Activated T-cell treated with anti-CD3 and anti-CD28 coated beads for 1 hour (primary cell): Measurements from ENCODE around the gene ACTMAP.
"Not testable (repeated sequence)": the region's sequence is repeated elsewhere in the genome, so short reads cannot be mapped to it uniquely, and the experiment has no call there.

Experiments used
- DNase-seq: peaks from one replicate; pipeline ENCODE4 v3.0.0-alpha.2; 2020; ENCODE audit warnings: low read depth

The ACTMAP gene, protein sequence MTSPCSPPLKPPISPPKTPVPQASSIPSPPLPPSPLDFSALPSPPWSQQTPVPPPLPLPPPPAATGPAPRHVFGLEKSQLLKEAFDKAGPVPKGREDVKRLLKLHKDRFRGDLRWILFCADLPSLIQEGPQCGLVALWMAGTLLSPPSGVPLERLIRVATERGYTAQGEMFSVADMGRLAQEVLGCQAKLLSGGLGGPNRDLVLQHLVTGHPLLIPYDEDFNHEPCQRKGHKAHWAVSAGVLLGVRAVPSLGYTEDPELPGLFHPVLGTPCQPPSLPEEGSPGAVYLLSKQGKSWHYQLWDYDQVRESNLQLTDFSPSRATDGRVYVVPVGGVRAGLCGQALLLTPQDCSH

DNA sequence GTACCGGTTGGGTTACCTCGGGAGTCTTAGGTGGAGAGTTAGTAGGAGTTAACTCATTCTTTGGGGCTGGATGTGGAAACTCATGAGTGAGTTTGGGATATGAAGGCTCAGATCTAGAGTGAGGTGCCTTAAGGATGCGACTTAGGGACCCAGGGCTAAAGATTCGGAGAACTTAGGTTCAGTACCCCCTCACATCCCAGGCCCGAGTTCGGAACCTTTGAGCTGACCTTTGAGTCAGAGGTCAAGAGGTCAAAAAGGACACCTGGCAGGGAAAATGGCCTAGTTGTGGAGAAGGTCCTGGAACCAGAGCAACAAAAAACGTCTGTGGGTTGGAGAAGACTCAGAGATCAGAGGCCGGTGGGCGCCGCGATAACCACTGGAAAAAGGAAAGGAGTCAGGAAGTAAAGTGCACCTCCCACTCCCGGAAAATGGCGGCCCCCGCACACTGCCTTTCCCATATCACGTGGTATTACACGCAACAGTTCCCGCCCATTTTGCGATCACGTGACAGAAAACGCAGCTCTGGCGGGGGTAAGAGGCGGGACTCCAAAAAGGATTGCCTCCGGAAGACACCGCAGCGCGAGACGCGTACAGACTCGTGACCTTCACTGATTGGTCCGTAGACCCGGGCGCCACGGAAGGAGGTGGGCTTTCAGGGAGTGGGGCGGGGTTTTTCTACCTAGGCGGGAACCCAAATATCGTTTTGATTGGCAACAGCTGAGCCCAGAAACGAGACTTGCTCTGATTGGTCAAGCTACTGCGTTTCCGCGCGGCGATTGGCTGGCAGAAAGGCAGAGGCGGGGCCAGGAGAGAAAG is at the start of gene ACTMAP:
Gene ACTMAP, minus strand, starts transcription at position 420 of the 816 bp plus-strand sequence. CDS start 674 bp downstream, outside the sequence.
- DNase-seq = peak; percentile 98

DNA sequence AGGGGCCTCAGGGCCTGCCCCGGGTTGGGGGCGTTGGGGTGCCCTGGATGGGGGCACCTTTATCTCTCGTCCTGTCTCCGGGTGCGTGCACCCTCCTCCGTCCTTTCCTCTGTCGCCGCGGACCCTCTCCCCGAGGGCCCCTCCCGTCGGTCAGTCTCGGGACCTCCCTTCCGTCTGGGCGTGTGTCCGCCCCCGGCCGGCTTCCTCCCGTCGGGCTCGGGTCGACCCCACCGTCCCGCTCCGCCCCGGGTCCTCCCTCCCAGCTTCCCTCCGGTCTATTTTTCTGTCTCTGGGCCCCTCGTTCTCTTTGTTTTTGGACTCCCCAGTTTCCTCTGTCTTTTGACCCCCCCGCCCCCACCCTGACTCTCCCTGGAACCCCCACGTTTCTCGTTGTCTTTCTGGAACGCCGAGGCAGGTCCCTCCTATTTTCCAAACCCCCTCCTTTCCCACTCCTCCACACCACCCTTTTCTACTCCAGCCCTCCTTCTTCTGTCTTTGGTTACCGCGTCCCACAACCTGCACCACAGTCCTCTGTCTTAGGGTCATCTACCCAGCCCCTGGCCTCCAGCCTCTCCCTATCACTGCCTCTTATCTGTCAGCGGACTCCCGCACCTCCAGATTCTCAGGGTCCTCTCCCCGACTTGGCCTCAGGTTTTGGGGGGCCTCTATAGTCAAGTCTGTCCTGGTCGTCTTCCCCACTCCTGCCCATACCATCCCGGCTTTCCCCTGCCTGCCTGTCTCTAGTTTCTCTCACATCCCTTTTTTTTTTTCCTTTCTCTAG is 49.5 kb upstream of the ACTMAP start:
- no peak for DNase-seq

DNA sequence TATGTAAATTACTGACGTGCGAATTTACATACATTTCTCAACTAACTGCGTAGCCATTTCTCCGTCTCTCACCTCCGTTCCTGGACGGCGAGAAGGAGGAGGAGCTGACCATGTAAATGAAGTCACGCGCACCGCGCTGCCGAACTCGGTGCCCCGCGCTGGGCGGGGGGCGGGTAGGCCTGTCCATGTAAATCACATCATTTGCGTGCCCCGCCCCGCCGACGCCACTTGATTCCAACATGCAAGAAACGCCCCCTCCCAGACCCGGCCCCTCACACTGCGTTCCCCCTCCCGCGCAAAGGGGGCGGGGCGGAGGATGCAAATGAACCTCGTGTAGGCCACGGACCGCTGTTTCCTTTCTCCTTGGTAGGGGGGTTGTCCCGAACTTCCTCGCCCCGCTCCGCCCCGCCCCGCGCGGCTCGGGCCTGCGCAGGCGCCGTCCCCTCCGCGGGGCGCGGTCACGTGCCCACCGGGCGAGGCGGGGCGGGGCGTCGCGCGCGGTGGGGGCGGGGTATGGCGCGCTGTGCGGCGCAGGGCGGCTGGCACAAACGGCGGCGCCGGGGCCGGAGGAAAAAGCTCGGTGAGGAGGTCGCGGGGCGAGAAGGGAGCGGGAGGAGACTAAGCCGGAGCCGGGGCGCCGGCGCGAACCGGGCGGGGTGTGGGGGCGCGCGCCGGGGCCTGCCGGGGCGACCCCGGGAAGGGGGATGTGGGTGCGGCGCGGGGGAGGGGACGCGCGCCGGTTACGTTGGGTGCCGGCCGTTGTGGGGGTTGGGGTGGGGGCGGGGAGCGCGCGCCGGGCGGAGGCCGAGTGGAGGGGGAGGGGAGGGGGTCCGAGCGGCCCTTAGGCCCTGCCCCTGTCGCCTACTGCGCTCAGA is 48.6 kb upstream of the ACTMAP start, which contains the start of gene EGLN2:
Gene EGLN2, plus strand, starts transcription at position 509 of the 875 bp plus-strand sequence. CDS start 1,382 bp downstream, outside the sequence.
- peak; percentile 100 for DNase-seq

DNA sequence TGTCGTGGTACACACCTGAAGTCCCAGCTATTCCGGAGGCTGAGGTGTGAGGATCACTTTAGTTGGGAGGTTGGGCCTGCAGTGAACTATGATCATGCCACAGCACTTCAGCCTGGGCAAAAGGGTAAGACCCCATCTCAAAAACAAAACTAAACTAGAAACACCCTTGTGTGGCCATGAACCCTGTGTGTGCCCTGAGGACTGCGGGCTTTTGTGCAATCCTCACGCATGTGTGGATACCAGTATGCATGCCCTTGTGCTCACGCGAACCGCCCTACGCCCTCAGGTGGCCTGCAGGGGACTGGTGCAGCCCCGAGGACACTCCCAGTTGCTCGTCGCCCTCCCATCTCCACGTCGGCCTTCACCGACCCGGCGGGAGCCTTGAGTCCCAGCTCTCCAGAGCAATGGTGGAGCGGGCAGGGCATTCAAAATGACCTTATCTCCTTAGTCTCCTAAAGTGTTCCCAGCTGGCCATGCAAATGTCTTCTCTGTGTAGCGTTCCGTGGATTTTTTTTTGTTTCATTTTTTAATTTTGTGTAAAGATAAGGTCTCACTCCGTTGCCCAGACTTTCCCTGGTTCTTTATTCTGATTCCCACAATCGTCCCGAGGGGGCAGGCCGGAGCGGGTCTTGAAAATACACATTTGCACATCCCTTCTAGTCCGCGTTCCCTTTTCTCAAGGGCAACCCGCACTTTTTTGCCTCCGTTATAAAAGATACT is 47.8 kb upstream of the ACTMAP start:
- DNase-seq = peak; percentile 53

DNA sequence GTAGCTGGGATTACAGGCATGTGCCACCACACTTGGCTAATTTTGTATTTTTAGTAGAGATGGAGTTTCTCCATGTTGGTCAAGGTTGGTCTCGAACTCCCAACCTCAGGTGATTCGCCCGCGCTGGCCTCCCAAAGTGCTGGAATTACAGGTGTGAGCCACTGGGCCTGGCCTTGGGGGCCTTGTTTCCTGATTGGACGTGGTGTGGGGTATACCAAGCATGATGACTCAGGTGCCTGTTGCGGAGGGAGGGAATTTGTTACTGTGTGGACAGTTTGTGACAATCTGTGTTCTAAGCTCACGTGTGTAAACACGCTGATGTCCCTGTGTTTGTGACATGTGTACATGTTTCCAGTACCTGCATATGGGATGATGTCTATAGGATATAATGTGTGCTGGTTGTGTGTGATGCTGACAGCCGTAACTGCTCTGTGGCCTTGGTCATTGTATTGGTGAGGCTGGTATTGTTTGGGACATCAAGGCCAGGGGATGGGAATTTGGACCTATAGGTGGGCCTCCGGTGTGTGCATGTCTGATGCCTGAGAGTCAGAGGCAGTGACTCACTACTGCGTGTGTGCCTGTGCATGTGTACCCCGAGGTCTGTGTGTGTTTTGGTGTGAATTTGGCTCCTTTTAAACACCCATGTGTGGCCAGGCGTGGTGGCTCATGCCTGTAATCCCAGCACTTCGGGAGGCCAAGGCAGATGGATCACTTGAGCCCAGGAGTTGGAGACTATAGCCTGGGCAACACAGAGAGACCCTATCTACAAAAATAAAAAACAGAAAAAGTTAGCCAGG is 47.1 kb upstream of the ACTMAP start:
- no peak for DNase-seq

DNA sequence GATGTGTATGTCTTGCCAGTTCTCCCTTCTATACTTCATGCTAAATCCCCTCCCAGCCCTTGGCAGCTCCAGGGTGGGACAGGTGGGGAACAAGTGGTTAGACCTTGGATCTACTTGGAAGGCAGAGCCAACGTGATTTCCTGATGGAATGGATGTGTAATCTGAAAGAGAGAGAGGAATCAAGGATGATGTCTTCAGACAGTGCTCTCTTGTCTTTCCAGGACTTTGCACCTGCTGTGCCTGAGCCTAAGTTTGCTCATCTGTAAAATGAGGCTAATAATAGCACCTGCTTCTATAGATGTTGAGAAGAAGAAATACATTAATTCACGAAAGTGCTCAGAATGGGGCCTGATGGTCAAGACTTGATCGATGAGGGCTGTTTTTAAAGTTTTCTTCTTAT is 41.7 kb upstream of the ACTMAP start:
- DNase-seq = no peak

DNA sequence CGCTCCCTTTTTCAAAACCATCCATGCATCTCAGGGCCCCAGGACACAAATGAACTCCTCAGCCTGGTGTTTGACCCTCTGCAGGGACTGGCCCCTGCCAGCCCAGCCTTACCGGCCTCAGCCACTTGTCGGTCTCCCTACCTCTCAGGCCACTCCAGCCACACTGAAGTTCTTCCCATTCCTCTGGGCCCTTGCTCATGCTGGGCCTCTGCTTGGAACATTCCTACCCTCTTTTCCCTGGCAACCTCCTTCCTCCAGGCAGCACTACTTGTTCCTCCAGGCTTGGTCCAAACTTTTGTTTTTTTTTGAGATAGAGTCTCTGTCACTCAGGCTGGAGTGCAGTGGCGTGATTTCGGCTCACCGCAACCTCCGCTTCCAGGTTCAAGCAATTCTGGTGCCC is 41.1 kb upstream of the ACTMAP start:
- no peak for DNase-seq

DNA sequence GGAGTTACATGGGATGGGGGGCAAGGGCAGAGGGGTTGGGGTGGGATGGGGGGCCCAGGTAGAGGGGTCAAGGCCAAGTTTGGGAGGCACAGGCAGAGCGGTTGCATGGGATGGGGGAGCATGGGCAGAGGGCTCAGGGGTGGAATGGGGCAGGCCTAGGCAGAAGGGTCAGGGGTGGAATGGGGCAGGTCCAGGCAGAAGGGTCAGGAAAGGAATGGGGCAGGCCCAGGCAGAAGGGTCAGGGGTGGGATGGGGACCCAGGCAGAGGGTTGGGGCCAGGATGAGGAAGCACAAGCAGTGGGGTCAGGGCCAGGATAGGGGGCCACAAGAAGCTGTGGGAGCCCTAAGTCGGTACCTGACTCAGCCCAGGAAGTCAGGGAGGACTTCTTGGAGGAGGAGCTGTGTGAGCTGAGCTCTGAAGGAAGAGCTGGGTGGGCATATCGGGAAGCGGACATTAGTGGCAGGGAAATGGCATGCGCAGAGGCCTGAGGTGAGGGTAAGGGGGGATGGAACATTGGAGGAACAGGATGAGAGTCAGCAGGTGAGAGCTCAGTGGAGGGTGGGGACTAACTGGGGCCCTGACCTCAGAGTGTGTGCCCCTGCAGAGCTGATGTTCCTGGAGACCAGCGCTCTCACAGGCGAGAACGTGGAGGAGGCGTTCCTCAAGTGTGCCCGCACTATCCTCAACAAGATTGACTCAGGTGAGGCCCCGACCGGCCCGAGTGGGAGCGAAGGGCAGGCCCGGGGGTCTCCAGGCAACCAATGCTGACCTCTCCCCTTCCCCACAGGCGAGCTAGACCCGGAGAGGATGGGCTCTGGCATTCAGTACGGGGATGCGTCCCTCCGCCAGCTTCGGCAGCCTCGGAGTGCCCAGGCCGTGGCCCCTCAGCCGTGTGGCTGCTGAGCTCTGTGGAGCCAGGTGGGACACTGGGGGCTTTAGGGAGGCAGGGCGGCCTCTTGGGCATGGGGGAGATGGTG is 36.1 kb upstream of the ACTMAP start:
- DNase-seq = no peak

DNA sequence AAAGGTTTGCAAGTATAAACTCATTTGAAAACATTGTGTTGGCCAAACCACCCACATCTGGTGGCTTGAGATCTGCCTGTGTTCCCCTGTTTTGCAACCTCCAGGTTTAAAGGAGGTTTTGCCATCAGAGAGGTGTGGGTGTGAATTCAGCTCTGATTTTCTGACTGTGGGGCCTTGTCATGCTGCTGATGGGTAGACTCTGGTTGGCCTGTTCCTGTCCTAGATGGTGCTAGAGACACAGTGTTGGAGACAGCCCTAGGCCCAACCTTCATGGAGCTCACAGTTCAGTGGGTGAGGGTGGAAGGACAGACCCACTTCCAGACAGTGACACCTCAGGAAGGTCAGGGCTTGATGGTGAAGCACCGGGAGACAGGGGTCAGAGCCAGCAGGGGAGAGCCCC is 35.2 kb upstream of the ACTMAP start:
- no peak for DNase-seq

DNA sequence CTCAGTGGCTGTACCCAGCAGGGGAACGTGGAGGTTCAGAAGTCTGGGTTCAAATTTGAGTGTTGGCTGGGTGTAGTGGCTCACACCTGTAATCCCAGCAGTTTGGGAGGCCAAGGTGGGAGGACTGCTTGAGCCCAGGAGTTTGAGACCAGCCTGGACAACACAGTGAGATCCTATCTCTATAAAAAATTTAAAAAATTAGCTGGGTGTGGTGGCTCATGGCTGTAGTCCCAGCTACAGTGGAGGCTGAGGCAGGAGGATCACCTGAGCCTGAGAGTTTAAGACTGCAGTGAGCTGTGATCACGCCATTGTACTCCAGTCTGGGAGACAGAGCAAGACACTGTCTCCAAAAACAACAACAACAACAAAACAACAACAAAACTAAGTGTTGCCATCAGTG is 33.9 kb upstream of the ACTMAP start:
- DNase-seq = not testable (repeated sequence)

DNA sequence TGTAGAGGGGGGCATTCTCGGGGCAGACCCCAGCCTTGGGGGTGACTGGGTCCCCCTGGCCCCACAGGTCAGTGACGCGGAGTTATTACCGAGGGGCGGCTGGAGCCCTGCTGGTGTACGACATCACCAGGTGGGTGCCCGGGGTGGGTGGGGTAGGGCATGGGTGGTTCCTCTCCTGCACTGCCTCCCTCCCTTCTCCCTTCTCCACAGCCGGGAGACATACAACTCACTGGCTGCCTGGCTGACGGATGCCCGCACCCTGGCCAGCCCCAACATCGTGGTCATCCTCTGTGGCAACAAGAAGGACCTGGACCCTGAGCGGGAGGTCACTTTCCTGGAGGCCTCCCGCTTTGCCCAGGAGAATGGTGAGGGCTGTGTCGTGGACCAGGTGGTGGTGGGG is 33.4 kb upstream of the ACTMAP start:
- no peak for DNase-seq

DNA sequence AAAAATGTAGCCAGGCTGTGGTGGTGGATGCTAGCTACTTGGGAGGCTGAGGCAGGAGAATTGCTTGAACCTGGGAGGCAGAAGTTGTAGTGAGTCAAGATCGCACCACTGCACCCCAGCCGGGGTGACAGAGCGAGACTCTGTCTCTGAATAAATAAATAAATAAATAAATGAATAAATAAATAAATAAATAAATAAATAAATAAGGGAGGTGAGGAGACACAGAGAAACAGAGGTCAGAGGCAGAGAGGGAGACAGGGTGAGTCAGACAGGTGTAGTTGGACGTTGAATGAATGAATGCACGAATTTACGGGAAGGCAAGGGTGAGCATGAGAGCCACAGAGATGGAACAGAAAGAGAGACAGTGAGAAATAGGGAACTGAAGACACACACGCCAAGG is 30.9 kb upstream of the ACTMAP start:
- DNase-seq = no peak

DNA sequence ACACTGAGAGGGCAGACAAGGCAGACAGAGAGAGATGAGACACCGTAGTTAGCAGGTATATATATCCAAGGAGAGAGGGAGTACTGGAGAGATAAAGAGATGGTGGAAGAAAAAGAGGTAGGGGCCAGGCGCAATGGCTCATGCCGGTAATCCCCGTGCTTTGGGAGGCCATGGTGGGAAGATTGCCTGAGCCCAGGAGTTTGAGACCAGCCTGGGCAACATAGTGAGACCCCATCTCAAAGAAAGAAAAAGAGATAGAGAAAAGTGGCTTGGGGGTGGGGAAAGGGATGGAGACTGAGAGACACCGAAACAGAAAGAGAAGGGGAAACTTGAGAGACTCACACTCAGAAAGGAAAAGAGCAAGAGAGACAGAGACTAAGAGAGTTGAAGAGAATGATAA is 30.3 kb upstream of the ACTMAP start:
- no peak for DNase-seq

DNA sequence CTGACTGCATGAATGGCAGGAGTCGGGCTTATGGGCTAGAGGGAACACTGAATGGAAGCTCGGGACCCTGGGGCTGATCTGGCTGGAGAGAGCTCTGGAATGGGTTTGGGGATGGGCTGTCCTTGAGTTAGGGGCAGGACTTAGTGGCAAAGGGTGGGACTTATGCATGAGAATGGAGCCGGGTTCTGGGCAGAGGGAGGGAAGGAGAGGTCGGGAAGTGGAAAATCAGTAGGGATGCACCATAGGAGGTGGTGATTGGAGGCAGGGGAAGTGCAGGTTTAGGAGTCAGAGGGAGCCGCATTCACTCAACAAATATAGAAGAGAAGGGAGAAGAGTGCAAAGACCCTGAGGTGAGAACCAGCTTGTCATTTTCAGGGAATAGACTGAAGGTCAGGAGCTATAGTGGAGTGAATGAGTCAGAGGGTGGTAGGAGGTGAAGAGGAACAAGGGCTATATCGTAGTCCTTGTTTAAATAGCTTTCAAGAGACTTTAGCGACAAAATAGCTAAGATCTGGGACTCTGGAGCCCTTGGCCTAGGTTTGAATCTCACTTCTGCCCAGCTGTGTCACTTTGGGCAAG is 28.5 kb upstream of the ACTMAP start:
- no peak for DNase-seq

DNA sequence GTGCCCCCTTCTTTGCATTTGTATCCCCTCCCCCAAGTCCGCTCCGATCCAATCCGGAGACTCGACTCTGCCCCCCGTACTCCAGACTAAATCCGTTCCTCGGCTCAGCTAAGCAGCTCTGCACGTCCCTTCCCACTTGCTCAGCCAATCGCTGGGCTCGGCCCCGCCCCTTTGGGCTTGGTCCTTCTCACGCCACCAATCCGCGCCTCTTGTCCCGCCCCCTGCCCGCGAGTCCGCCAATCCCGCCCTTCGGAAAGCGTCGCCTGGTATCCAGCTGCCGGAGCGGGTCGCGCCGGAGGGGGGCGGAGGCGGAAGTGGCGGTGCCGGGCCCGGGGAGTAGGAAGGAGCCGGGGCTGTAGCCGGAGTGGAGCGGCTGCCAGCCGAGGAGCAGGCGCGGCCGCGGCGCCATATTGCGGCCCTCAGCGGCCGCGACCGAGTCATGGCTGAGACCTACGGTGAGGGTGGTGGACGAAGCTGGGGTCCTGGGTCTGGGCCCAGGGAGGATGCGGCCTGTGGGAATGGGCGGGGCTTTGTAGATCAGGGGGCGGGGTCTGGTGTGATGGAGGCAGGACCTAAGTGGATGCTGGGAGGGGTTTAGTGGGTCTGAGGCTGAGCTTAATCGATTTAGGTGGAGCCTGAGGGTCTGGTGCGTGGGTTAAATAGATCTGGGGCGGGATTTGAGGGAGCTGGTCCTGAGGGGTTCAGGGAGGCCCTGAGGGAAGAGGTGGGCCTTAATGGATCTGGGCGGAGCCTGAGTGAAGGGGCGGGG is 27.8 kb upstream of the ACTMAP start, which contains the start of gene RAB4B:
Gene RAB4B, plus strand, starts transcription at position 311 of the 769 bp plus-strand sequence. Its CDS starts 129 bp downstream, at position 440.
- DNase-seq = peak; percentile 100

DNA sequence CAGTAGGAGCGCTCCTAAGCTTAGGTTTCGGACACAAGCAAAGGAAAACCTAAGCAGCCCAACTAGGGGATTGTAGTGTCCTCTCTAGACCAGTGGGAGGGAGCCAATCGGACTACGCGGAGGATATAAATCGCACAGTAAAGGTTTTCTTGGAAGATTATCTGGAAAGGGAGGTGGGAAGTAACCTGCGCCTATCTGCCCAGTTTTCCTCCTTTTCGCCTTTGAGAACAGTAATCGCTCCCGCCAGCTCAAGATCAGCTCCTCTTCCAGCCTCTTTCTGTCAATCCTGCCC is 27.3 kb upstream of the ACTMAP start:
- DNase-seq = no peak

DNA sequence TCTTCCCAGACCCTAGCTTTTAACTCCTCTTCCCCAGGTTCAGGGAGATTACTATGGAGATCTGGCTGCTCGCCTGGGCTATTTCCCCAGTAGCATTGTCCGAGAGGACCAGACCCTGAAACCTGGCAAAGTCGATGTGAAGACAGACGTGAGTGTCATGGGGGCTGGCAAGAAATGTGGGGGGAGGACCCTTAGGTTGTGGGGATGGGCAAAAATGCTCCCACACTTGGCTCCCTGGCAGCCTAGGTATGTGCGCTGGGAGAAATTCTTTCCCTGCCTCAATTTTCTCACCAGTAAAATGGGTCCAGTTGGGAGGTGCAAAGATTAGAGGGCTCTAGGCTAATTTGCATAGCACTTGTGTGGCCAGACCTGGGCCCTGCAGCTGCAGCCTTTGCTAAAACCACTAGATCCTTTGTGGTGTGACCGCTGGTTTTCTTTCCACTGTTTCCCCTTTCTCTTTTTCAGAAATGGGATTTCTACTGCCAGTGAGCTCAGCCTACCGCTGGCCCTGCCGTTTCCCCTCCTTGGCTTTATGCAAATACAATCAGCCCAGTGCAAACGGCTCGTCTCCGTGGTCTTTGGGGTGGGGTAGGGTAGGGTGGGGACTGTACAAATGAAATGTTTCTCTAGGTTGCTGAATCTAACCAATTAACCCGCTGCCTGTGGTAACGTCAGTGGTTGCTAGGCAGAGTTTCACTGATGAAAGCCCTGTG is 26.8 kb upstream of the ACTMAP start:
- DNase-seq = peak; percentile 78
